ENCODE measurements around the gene THBS4.

The THBS4 gene

GRCh38 chr5:80064124-80064523, 29.0 kb downstream of the THBS4 start:
- no peak for DNase-seq (ENCODE audit: low read depth, low spot score)
- H3K27me3 ChIP-seq (ENCODE audit: control insufficient read depth, insufficient read depth, low read length) = no peaks in the 10 kb centered on the region
- no peaks in the 10 kb centered on the region; the same call in 1 of the 2 replicates for H3K4me1 ChIP-seq (ENCODE audit: control insufficient read depth, insufficient read depth, low read length)
- H3K27ac ChIP-seq (ENCODE audit: low read length) = no peak overlapping the region
- H3K9me3 ChIP-seq (ENCODE audit: control insufficient read depth, insufficient read depth, low read length) = no peaks in the 10 kb centered on the region
- H3K4me3 ChIP-seq (ENCODE audit: low read length) = no peak overlapping the region
- no peaks in the 10 kb centered on the region for H3K36me3 ChIP-seq (ENCODE audit: control insufficient read depth, insufficient read depth, low read length)

DNA sequence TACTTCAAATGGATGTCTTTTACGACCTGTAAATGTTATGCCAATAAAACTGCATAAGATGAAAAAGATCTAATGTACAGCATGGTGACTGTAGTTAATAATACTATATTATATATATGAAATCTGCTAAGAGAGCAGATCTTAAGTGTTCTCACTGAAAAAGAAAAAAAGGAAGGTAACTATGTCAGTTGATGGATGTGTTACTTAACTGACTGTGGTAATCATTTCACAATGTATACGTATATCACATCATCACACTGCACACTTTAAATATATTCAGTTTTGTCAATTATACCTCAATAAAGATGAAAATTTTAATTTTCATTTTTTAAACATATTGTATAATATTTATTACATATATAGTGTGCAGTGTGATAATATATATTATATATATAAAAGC, 31.9 kb downstream of the THBS4 start:
- no peak overlapping the region for H3K27ac ChIP-seq (ENCODE audit: low read length)
- WGBS (ENCODE audit: insufficient coverage, insufficient read length) = no CpG with 5 or more reads among the region's 2 CpGs
- DNase-seq (ENCODE audit: low read depth, low spot score) = no peak

DNA sequence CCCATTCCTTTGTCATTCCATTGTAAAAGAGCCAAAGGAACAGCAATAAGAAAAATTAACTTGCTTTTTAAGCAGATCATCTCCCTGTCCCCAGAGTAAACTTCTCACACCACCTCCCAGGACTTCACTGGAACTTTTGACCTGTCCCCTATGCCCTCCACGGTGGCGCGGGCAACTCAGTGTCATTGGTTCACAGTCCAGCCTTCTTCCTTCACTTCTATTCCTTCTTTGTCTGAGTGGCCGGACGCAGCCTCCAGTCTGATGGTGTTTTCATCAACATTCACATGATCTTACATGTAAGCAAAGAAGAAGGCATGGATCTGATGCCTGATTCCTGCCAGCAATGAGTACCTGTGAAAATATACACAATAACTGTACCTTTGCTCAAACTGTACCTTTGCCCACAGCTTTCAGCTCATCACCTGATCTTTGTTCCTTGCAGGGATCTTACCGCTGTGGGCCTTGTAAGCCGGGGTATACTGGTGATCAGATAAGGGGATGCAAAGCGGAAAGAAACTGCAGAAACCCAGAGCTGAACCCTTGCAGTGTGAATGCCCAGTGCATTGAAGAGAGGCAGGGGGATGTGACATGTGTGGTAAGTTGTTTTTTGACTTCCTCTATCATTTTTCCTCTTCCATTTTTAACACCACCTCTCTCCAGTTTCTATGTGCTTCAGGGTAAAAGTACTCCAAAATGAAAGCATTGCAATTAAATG, 32.5 kb downstream of the THBS4 start:
- H3K36me3 ChIP-seq (ENCODE audit: control insufficient read depth, insufficient read depth, low read length) = no peaks in the 10 kb centered on the region
- no peak overlapping the region for H3K27ac ChIP-seq (ENCODE audit: low read length)
- H3K4me1 ChIP-seq (ENCODE audit: control insufficient read depth, insufficient read depth, low read length) = no peaks in the 10 kb centered on the region; the same call in 1 of the 2 replicates
- no peaks in the 10 kb centered on the region for H3K9me3 ChIP-seq (ENCODE audit: control insufficient read depth, insufficient read depth, low read length)
- H3K27me3 ChIP-seq (ENCODE audit: control insufficient read depth, insufficient read depth, low read length) = no peaks in the 10 kb centered on the region
- WGBS (ENCODE audit: insufficient coverage, insufficient read length) = no CpG with 5 or more reads among the region's 8 CpGs
- no peak for DNase-seq (ENCODE audit: low read depth, low spot score)
- H3K4me3 ChIP-seq (ENCODE audit: low read length) = no peak overlapping the region

More for the DNA sequence above, 31.9 kb downstream of the THBS4 start:
- H3K4me1 ChIP-seq (ENCODE audit: control insufficient read depth, insufficient read depth, low read length) = no peaks in the 10 kb centered on the region; the same call in 1 of the 2 replicates
- no peaks in the 10 kb centered on the region for H3K36me3 ChIP-seq (ENCODE audit: control insufficient read depth, insufficient read depth, low read length)
- H3K4me3 ChIP-seq (ENCODE audit: low read length) = no peak overlapping the region
- no peaks in the 10 kb centered on the region for H3K9me3 ChIP-seq (ENCODE audit: control insufficient read depth, insufficient read depth, low read length)
- no peaks in the 10 kb centered on the region for H3K27me3 ChIP-seq (ENCODE audit: control insufficient read depth, insufficient read depth, low read length)

DNA sequence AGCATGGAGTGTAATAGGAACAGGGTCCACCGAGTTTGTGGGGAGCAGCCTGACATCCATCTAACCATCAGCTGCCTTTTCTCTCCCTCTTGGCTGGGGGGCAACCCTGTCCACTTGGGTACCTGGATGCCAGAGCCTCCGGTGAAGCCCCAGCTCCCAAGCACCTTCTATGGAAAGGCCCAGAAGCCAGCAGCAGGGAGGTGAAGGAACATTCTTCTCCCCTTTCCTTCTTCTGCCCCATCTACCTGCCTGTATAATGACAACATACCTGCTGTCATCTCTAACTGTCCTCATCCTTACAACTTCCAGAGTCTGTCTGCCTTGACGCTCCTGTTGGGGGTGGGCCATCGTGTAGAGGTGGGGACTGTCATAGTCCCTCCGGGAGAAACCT, 33.1 kb downstream of the THBS4 start:
- no peak for DNase-seq (ENCODE audit: low read depth, low spot score)
- H3K9me3 ChIP-seq (ENCODE audit: control insufficient read depth, insufficient read depth, low read length) = no peaks in the 10 kb centered on the region
- no CpG with 5 or more reads among the region's 5 CpGs for WGBS (ENCODE audit: insufficient coverage, insufficient read length)
- no peaks in the 10 kb centered on the region for H3K36me3 ChIP-seq (ENCODE audit: control insufficient read depth, insufficient read depth, low read length)
- no peaks in the 10 kb centered on the region for H3K27me3 ChIP-seq (ENCODE audit: control insufficient read depth, insufficient read depth, low read length)
- no peaks in the 10 kb centered on the region; the same call in 1 of the 2 replicates for H3K4me1 ChIP-seq (ENCODE audit: control insufficient read depth, insufficient read depth, low read length)
- no peak overlapping the region for H3K27ac ChIP-seq (ENCODE audit: low read length)
- no peak overlapping the region for H3K4me3 ChIP-seq (ENCODE audit: low read length)

- Histone ChIP-seq H3K36me3 (ENCODE audit: control insufficient read depth, insufficient read depth, low read length) (no peaks in the 10 kb centered on the region), H3K27ac (ENCODE audit: low read length) (no peak overlapping the region), H3K9me3 (ENCODE audit: control insufficient read depth, insufficient read depth, low read length) (no peaks in the 10 kb centered on the region), H3K27me3 (ENCODE audit: control insufficient read depth, insufficient read depth, low read length) (no peaks in the 10 kb centered on the region), H3K4me3 (ENCODE audit: low read length) (no peak overlapping the region), H3K4me1 (ENCODE audit: control insufficient read depth, insufficient read depth, low read length) (no peaks in the 10 kb centered on the region; the same call in 1 of the 2 replicates)
- DNase-seq (ENCODE audit: low read depth, low spot score) = no peak
- no CpG with 5 or more reads among the region's 4 CpGs for WGBS (ENCODE audit: insufficient coverage, insufficient read length)
Measured at GRCh38 chr5:80068775-80069174, 33.6 kb downstream of the THBS4 start.

DNA sequence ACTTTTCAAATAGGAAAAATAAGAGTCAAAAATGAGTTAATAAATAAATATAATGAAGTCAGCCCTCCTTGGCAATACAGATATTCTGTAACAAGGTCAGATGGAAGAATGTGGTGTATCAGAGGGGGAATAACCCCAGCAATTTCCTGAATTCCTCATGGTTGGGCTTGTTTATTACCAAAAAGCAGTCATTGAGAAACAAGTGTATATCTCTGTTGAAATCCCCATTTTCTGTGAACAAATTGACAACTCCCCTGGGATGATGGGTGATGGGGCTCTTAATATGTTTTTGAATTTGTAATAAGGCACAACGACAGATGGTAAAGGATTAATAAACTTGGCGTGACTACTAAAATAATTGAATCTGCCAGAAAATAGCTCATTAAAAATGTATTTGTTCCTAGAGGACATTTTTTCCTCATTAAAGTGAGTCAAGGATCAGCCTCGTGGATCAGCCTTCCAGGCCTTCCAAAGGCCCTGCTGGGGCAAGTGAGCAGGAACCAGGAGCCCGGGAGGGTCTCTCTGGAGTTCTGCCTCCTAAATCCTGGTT, 34.2 kb downstream of the THBS4 start:
- H3K4me1 ChIP-seq (ENCODE audit: control insufficient read depth, insufficient read depth, low read length) = no peaks in the 10 kb centered on the region; the same call in 1 of the 2 replicates
- DNase-seq (ENCODE audit: low read depth, low spot score) = no peak
- no CpG with 5 or more reads among the region's 4 CpGs for WGBS (ENCODE audit: insufficient coverage, insufficient read length)

DNA sequence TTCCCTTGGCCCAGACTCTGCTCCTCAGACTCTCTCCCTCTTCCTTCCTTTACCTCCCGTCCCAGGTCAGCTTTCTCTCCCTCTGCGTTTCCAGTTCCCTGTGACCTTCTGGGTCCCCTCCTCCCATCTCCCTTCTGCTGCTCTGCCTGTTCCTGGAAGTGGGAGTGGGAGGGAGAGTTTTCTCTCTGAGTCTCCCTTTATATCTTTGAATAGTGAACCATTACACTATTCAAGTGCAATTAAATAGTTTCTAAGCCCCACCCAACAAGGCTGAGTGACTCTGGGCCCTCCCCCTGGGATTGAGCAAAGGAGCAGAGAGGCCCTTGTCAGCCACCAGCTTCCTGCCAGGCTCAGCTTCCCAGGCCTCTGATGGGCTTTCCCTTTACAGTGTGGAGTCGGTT, 34.8 kb downstream of the THBS4 start:
- no CpG with 5 or more reads among the region's 3 CpGs for WGBS (ENCODE audit: insufficient coverage, insufficient read length)
- DNase-seq (ENCODE audit: low read depth, low spot score) = no peak
- no peak overlapping the region for H3K4me3 ChIP-seq (ENCODE audit: low read length)
- no peaks in the 10 kb centered on the region for H3K9me3 ChIP-seq (ENCODE audit: control insufficient read depth, insufficient read depth, low read length)
- no peaks in the 10 kb centered on the region; the same call in 1 of the 2 replicates for H3K4me1 ChIP-seq (ENCODE audit: control insufficient read depth, insufficient read depth, low read length)
- no peak overlapping the region for H3K27ac ChIP-seq (ENCODE audit: low read length)
- no peaks in the 10 kb centered on the region for H3K27me3 ChIP-seq (ENCODE audit: control insufficient read depth, insufficient read depth, low read length)
- no peaks in the 10 kb centered on the region for H3K36me3 ChIP-seq (ENCODE audit: control insufficient read depth, insufficient read depth, low read length)

More for the DNA sequence above, 34.2 kb downstream of the THBS4 start:
- no peak overlapping the region for H3K27ac ChIP-seq (ENCODE audit: low read length)
- no peaks in the 10 kb centered on the region for H3K27me3 ChIP-seq (ENCODE audit: control insufficient read depth, insufficient read depth, low read length)
- no peak overlapping the region for H3K4me3 ChIP-seq (ENCODE audit: low read length)
- H3K9me3 ChIP-seq (ENCODE audit: control insufficient read depth, insufficient read depth, low read length) = no peaks in the 10 kb centered on the region
- H3K36me3 ChIP-seq (ENCODE audit: control insufficient read depth, insufficient read depth, low read length) = no peaks in the 10 kb centered on the region

- no peak overlapping the region for H3K27ac ChIP-seq (ENCODE audit: low read length)
- no CpG with 5 or more reads among the region's 10 CpGs for WGBS (ENCODE audit: insufficient coverage, insufficient read length)
- no peaks in the 10 kb centered on the region for H3K36me3 ChIP-seq (ENCODE audit: control insufficient read depth, insufficient read depth, low read length)
- no peaks in the 10 kb centered on the region for H3K4me1 ChIP-seq (ENCODE audit: control insufficient read depth, insufficient read depth, low read length)
- H3K9me3 ChIP-seq (ENCODE audit: control insufficient read depth, insufficient read depth, low read length) = no peaks in the 10 kb centered on the region
- no peak overlapping the region for H3K4me3 ChIP-seq (ENCODE audit: low read length)
- DNase-seq (ENCODE audit: low read depth, low spot score) = no peak
- H3K27me3 ChIP-seq (ENCODE audit: control insufficient read depth, insufficient read depth, low read length) = no peaks in the 10 kb centered on the region
Measured at GRCh38 chr5:80070338-80071056, 35.3 kb downstream of the THBS4 start.

- no CpG with 5 or more reads among the region's 2 CpGs for WGBS (ENCODE audit: insufficient coverage, insufficient read length)
- no peaks in the 10 kb centered on the region for H3K36me3 ChIP-seq (ENCODE audit: control insufficient read depth, insufficient read depth, low read length)
- no peaks in the 10 kb centered on the region for H3K4me1 ChIP-seq (ENCODE audit: control insufficient read depth, insufficient read depth, low read length)
- no peak for DNase-seq (ENCODE audit: low read depth, low spot score)
- H3K27me3 ChIP-seq (ENCODE audit: control insufficient read depth, insufficient read depth, low read length) = no peaks in the 10 kb centered on the region
- H3K27ac ChIP-seq (ENCODE audit: low read length) = no peak overlapping the region
- no peak overlapping the region for H3K4me3 ChIP-seq (ENCODE audit: low read length)
- H3K9me3 ChIP-seq (ENCODE audit: control insufficient read depth, insufficient read depth, low read length) = no peaks in the 10 kb centered on the region
Measured at GRCh38 chr5:80071510-80072021, 36.4 kb downstream of the THBS4 start.

- no peaks in the 10 kb centered on the region for H3K36me3 ChIP-seq (ENCODE audit: control insufficient read depth, insufficient read depth, low read length)
- no peaks in the 10 kb centered on the region for H3K4me1 ChIP-seq (ENCODE audit: control insufficient read depth, insufficient read depth, low read length)
- no peak overlapping the region for H3K4me3 ChIP-seq (ENCODE audit: low read length)
- H3K27me3 ChIP-seq (ENCODE audit: control insufficient read depth, insufficient read depth, low read length) = no peaks in the 10 kb centered on the region
- H3K9me3 ChIP-seq (ENCODE audit: control insufficient read depth, insufficient read depth, low read length) = no peaks in the 10 kb centered on the region
- no CpG with 5 or more reads among the region's 10 CpGs for WGBS (ENCODE audit: insufficient coverage, insufficient read length)
- H3K27ac ChIP-seq (ENCODE audit: low read length) = no peak overlapping the region
- DNase-seq (ENCODE audit: low read depth, low spot score) = no peak
Measured at GRCh38 chr5:80072103-80073073, 37.2 kb downstream of the THBS4 start.

Measured in iPS DF 6.9 (cell line).